Limb (tissue), 2 donors: ENCODE measurements around the gene NAP1L5.

Source experiments
- DNase-seq, 2 donors: peaks; one replicate each; pipeline ENCODE4 v3.0.0-alpha.2; 2016; ENCODE audit errors: extremely low spot score in 2 of 2

Gene NAP1L5

DNA sequence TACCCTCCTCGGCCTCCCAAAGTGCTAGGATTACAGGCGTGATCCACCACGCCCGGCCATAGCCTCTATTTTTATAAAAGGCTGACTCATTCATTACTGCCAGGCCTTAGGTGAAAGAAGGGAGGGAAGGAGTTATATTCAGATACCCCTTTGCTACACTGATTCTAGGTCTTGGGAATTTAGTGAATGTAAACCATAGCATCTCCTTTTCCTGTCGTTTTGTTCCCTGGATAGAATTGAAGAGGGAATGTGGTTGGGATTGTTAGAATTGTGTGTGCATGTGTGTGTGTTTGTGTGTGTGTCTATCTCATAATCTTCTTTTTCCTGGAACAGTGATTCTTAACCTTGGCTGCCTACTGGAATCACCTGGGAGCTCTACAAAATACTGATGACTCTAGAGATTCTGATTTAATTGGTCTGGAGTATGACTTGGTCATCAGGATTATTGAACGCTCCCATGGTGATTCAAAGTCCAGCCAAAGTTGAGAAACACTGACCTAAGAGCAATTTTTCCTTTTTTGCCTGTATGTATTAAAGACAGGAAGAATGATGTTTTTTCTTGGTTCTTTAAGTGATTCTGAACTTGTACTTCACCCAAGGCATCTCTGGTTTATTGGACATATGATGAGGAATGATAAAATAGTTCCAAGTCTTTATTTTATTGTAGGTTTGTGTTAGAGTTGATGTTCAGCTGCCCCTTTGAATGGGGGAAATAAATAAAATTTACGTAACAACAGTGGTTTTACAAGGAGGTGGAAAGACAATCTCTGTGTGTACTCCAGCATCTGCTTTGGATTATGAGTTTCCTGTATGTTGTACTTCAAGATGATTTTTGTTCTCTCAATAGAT lies 37.0 kb downstream of the NAP1L5 start:
- peak in 1 of 2 donors; percentile 36 for DNase-seq

DNA sequence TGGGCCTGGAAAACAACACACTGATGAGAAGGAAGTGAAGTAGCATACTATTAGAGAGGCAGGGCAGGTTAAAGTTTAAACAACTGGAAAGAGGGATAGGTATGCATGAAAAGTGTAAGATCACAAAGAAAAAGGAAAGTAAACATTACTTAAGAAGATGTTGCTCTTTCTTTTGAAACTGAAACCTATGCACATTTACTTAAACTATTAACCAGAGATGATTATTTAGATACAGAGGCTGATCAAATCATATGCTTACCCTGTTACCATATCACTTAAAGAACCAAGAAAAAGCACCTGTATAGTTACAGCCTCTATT lies 37.8 kb downstream of the NAP1L5 start:
- no peak for DNase-seq

DNA sequence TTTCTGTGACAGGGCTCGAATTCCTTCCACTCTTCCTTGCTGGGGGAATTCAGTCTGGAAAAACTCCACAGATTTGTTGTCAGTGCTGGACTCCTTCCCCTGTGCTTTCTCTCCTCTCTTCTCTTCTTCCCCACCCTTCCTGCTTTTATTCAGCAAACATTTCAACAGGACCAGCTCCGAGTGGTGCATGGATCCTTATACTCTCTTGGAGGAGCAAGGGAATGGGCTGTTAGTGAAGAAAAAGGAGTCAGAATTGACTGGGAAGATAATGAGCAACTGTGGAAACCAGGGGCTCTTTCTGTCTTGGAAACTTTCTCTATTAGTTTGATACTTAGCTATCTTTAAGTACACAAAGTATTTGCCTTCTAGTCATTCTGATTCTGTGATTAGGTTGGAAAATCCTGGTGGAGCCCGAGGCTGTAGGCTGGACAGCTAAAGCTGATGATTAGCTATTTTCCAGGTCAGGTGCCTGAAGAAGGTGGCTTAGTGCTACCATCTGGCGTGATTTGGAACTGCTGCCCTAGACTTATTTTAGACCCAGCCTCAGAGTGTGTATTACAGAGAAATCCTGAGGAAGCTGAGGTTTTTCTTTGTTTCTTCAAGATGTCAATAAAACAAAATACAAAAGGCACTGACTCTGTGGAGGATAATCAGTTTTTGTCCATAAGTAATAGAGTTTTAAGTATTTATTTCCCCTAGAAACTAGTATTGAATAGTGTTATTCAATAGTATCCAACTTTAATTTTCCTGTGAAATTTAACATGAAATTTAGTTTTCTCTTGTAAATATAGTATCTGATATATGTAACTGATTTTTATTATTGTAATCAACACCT lies 38.4 kb downstream of the NAP1L5 start:
- peak; percentile 42 to 55 for DNase-seq

DNA sequence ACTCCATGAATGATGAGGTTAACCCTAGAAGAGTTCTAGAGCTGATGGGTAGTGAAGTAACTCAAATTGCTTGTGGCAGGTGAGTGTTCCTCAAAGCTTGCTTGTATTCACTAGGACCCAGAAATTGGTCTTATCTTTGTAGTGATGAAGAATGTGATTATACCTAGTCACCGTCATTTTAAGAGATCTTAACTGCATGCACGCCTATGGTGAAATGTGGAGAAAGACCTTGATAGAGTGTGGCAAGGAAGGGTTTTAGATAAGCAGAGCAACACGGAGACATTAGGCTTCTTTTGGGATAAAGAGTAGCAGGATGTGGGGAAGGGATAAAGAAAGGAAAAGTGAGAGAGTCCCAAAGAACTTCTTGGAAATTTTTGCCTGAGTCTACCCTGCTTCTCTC lies 42.4 kb downstream of the NAP1L5 start:
- no peak for DNase-seq

DNA sequence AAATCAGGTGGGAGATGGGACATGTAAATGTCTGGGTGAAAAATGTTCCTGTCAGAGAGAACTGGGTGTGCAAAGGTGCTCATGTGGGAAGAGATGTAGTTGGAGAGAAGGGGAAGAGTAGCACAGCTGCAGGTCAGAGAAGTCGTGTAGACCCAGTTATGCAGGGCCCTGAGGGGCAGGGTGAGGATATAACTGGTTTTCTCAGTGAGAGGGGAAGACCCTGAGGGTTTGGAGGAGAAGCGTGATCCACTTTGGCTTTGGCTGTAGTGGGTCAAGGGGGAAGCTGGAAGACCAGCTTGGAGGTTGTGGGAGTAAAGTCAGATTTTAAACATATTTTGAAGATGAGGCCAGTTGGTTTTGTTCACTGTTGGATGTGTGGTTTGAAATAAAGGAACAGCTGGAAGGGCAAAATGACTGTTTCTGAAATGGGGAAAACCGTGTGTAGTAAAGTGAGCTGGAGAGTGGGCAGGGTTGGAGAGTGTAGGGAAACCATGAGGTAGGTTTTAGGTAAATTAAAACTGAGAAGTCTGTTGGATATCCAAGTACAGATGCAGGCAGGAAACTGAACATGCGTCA lies 44.2 kb downstream of the NAP1L5 start:
- no peak for DNase-seq

DNA sequence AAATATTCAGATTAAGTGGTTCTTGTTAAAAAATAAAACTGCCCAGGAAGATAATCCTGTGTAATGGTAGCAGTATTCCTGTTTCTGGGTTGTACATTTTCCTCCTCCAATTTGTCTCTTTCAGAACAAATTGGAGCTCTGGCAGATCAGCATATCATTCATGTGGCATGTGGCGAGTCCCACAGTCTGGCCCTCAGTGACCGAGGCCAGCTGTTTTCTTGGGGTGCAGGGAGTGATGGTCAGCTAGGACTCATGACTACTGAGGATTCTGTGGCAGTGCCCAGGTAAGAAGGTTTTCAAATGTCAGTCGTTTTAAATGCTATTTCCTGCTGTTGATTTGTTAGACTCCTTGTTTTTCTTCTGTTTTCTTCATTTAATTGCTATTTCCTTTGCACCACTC lies 47.9 kb downstream of the NAP1L5 start:
- DNase-seq, result no peak

DNA sequence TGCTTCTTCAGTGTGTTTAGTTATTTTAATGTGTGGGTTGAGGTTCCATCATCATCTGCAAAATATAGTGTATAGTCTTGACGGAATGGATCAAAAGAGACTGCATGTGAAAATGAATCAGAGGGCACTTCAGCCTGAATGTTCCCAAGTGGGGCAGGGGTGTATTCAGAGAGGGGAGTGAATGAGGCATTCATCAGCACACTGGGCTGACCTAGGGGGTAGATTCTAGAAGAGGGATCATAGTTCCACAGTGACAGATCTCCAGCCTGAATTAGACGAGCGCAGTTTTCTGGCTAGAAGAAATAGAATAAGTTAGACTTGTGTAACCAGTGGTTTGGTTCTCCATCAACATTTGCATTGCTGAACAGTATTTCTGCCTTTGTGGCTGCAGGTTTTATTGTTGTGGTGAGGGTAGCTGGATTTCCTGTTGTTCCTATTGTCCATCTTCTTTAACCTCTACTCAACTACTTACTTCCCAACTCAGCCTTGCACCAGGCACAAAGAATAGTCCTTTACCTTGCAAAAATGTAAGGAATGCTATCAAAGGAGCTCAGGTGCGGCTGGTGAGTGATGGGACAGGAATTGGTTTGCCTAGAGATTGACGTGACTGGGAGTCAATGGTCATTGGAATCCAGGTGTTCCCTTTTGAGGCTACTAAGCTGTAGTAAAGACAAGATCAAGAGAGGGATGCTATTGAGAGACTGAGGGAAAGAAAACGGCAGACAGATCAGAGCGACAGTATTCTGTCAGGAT lies 50.9 kb downstream of the NAP1L5 start:
- DNase-seq, result no peak

DNA sequence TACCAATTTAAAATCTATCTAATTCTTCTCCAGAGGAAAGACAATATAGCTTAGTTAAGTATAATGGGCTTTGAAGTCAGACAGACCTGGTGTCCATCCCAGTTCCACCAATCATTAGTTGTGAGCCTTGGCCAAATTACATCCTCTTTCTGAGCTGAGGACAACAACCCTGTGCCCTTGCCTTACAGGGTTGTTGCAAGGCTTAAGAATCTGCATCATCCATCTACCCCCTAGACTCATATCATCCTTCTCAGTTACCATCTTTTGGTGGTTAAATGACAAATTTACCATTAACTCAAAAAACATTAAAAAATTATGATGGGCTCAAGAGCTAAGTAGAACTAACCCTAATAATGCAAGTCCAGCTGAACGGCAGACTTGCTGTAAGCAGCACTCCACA lies 51.6 kb downstream of the NAP1L5 start:
- no peak for DNase-seq
